SK-N-SH (cell line): ENCODE data around the gene CCDC71. TPM values are rescaled to one million over a fixed set of nuclear protein-coding genes. Genes with fewer than 3 reads are reported as not detected.

Source experiments
- CTCF ChIA-PET: fragments of 300-600, 350-600 bp; formaldehyde crosslinking; extraction: SDS; loops from one replicate; lab custom pipeline; 2021; lab: Yijun Ruan, JAX
- POLR2A ChIA-PET: fragments of 350-600 bp; sonication (Branson Sonifier 250); formaldehyde crosslinking; extraction: SDS; loops from one replicate; lab custom pipeline; 2020; ENCODE audit warnings: antibody characterized with exemption, inconsistent platforms; lab: Yijun Ruan, JAX
- DNase-seq: peaks from one replicate; pipeline ENCODE4 v3.0.0; 2012
- H2AFZ ChIP-seq: fragments of 200-600 bp; sonication (generic); 2 replicates; pipeline ENCODE4 v1.8.1; 2016; ENCODE audit warnings: antibody characterized with exemption, mild to moderate bottlenecking, low read depth
- H3F3A ChIP-seq: fragments of 200-600 bp; sonication (generic); replicated peaks from 2 replicates; pipeline ENCODE3; 2016; ENCODE audit warnings: antibody characterized with exemption, mild to moderate bottlenecking; ENCODE audit not compliant: insufficient read depth
- H3K27ac ChIP-seq, 2 experiments: fragments of 200-500 bp in 1 of 2; fragments of 200-600 bp in 1 of 2; sonication (Bioruptor generic) in 1 of 2; sonication (generic), shearing (Covaris generic) in 1 of 2; 2 replicates each; pipeline versions ENCODE4 v1.5.1 to v1.6.1; 2014 to 2016; ENCODE audit warnings: low read depth in 2 of 2, inconsistent platforms in 1 of 2, low read length in 1 of 2, mild to moderate bottlenecking in 1 of 2, mixed read lengths in 1 of 2
- H3K27me3 ChIP-seq: fragments of 200-600 bp; sonication (generic), shearing (Covaris generic); 2 replicates; pipeline ENCODE4 v1.6.1; 2016; ENCODE audit warnings: mixed run types; ENCODE audit not compliant: insufficient read depth
- H3K36me3 ChIP-seq, 2 experiments: fragments of 200-500 bp in 1 of 2; fragments of 200-600 bp in 1 of 2; sonication (Bioruptor generic) in 1 of 2; sonication (generic) in 1 of 2; replicated peaks in 1 of 2; 2 replicates each; pipeline versions ENCODE3 to v1.5.1; 2014 to 2016; ENCODE audit warnings: low read length in 1 of 2, mild to moderate bottlenecking in 1 of 2; ENCODE audit not compliant: insufficient read depth in 2 of 2, control insufficient read depth in 1 of 2
- H3K4me1 ChIP-seq, 2 experiments: fragments of 200-500 bp in 1 of 2; fragments of 200-600 bp in 1 of 2; sonication (Bioruptor generic) in 1 of 2; sonication (generic), shearing (Covaris generic) in 1 of 2; 2 replicates each; pipeline versions ENCODE4 v1.5.1 to v1.6.1; 2014 to 2016; ENCODE audit warnings: low read depth in 1 of 2, low read length in 1 of 2, mixed run types in 1 of 2; ENCODE audit not compliant: insufficient read depth in 2 of 2, control insufficient read depth in 1 of 2
- H3K4me2 ChIP-seq: fragments of 200-600 bp; sonication (generic), shearing (Covaris generic); 2 replicates; pipeline ENCODE4 v1.6.1; 2017; ENCODE audit warnings: mixed run types
- H3K4me3 ChIP-seq, 2 experiments: fragments of 200-500 bp in 1 of 2; fragments of 200-600 bp in 1 of 2; sonication (Bioruptor generic) in 1 of 2; sonication (generic), shearing (Covaris generic) in 1 of 2; 2 replicates each; pipeline versions ENCODE4 v1.5.1 to v1.8.1; 2014 to 2016; ENCODE audit warnings: low read depth in 2 of 2, inconsistent platforms in 1 of 2, low read length in 1 of 2, mild to moderate bottlenecking in 1 of 2, mixed read lengths in 1 of 2, moderate library complexity in 1 of 2
- H3K79me2 ChIP-seq: fragments of 200-600 bp; sonication (generic); 2 replicates; pipeline ENCODE4 v1.8.1; 2017; ENCODE audit warnings: mild to moderate bottlenecking; ENCODE audit not compliant: insufficient read depth
- H3K9ac ChIP-seq: fragments of 200-600 bp; sonication (generic); 2 replicates; pipeline ENCODE4 v1.6.1; 2017; ENCODE audit warnings: mixed run types
- H3K9me2 ChIP-seq: fragments of 200-600 bp; sonication (generic); 2 replicates; pipeline ENCODE4 v1.6.1; 2017; ENCODE audit warnings: mixed run types
- H3K9me3 ChIP-seq: fragments of 200-600 bp; sonication (generic); 2 replicates; pipeline ENCODE4 v1.6.1; 2017; ENCODE audit warnings: mixed run types, mild to moderate bottlenecking, moderate library complexity
- H4K20me1 ChIP-seq: fragments of 200-600 bp; sonication (generic); 2 replicates; pipeline ENCODE4 v1.6.1; 2017; ENCODE audit warnings: mild to moderate bottlenecking, mixed run types; ENCODE audit not compliant: insufficient read depth
- CTCF ChIP-seq: fragments of 200-600 bp; sonication (generic); IDR thresholded peaks from 2 replicates; pipeline ENCODE4 v1.6.1; 2017; ENCODE audit warnings: antibody characterized with exemption, mild to moderate bottlenecking, moderate library complexity
- ELF1 ChIP-seq: IDR thresholded peaks from 2 replicates; pipeline ENCODE4 v1.4.0; 2012
- FOXM1 ChIP-seq: IDR thresholded peaks from 2 replicates; pipeline ENCODE4 v1.4.0; 2012; ENCODE audit warnings: low read depth, mild to moderate bottlenecking
- GATA2 ChIP-seq: sonication (generic); formaldehyde crosslinking; IDR thresholded peaks from 2 replicates; pipeline ENCODE4 v1.5.0; 2020; ENCODE audit warnings: mild to moderate bottlenecking, missing genetic modification reagents
- JUND ChIP-seq: IDR thresholded peaks from 2 replicates; pipeline ENCODE4 v1.4.0; 2012
- MAX ChIP-seq: IDR thresholded peaks from 2 replicates; pipeline ENCODE4 v1.4.0; 2012; ENCODE audit warnings: low read depth
- NRF1 ChIP-seq: IDR thresholded peaks from 2 replicates; pipeline ENCODE4 v1.6.1; 2012; ENCODE audit warnings: low read depth, mild to moderate bottlenecking, low read length
- RAD21 ChIP-seq: IDR thresholded peaks from 2 replicates; pipeline ENCODE4 v1.6.1; 2012; ENCODE audit warnings: mild to moderate bottlenecking, low read length
- RFX5 ChIP-seq: IDR thresholded peaks from 2 replicates; pipeline ENCODE4 v1.6.1; 2012; ENCODE audit warnings: mild to moderate bottlenecking, improper control_type of control experiment, low read length
- TAF1 ChIP-seq: IDR thresholded peaks from 2 replicates; pipeline ENCODE4 v1.6.1; 2012; ENCODE audit warnings: low read depth, mild to moderate bottlenecking, low read length, moderate library complexity, borderline replicate concordance
- TCF12 ChIP-seq: IDR thresholded peaks from 2 replicates; pipeline ENCODE4 v1.4.0; 2012
- USF2 ChIP-seq: fragments of 150-350 bp; IDR thresholded peaks from 2 replicates; pipeline ENCODE4 v1.6.1; 2017; ENCODE audit warnings: antibody characterized with exemption, low read length, low read depth, borderline replicate concordance
- YY1 ChIP-seq: IDR thresholded peaks from 2 replicates; pipeline ENCODE4 v1.4.0; 2012; ENCODE audit warnings: low read depth, mild to moderate bottlenecking
- ZBTB33 ChIP-seq: IDR thresholded peaks from 2 replicates; pipeline ENCODE4 v1.4.0; 2012; ENCODE audit warnings: low read depth, borderline replicate concordance
- WGBS: methylation state at CpG from one replicate; pipeline ENCODE4 v1.1.6; 2017; ENCODE audit warnings: low lambda C conversion rate; 5-methylcytosine and 5-hydroxymethylcytosine counted together
- polyA plus RNA-seq, 3 experiments: library from polyadenylated mRNA; depleted of rRNA; stranded (reverse); fragments of >200 nt; gene quantifications; 2 replicates each; pipeline ENCODE4 v1.2.3, GENCODE V29; 2012

Gene CCDC71
- polyA plus RNA-seq, 1 of the 3 experiments (the other 2 are of a cell fraction), result 40.9 TPM

GRCh38 chr3:49135499-49135898 lies 30.6 kb downstream of the CCDC71 start:
- H3K9ac ChIP-seq, result no peak overlapping the region
- H2AFZ ChIP-seq, result no peak overlapping the region
- POLR2A ChIA-PET, result no interaction called here
- H3K4me1 ChIP-seq, result peaks cover 0 to 18% of the 10 kb centered on the region in 2 experiments; a peak in 1 of 4 replicates
- CTCF ChIA-PET, result interaction anchor here (1.9 kb wide), 1 partner anchor 35 kb away, joined by 6 read pairs; the partner anchor contains the start of gene KLHDC8B
- no peak for TF ChIP-seq RAD21
- no peak for TF ChIP-seq USF2
- TF ChIP-seq TAF1, result no peak
- no peak for TF ChIP-seq TCF12
- no peak for TF ChIP-seq YY1
- TF ChIP-seq NRF1, result no peak
- TF ChIP-seq FOXM1, result no peak
- no peaks in the 10 kb centered on the region for H4K20me1 ChIP-seq
- H3K27ac ChIP-seq, result no peak overlapping the region
- no peaks in the 10 kb centered on the region for H3F3A ChIP-seq
- peaks cover 24% of the 10 kb centered on the region for H3K79me2 ChIP-seq
- 78% methylated on average over 4 of the region's 4 CpGs for WGBS
- H3K9me3 ChIP-seq, result no peaks in the 10 kb centered on the region
- H3K36me3 ChIP-seq, result peaks cover 0 to 4% of the 10 kb centered on the region in 2 experiments
- no peak overlapping the region for H3K4me2 ChIP-seq
- no peak for DNase-seq
- no peak overlapping the region for H3K4me3 ChIP-seq
- H3K27me3 ChIP-seq, result no peaks in the 10 kb centered on the region
- no peaks in the 10 kb centered on the region for H3K9me2 ChIP-seq

- peak overlapping the region; percentile 75; the same call in 1 of the 2 replicates for H3K9ac ChIP-seq
- ChIA-PET CTCF (interaction anchor here (1.6 to 1.9 kb wide), 2 partner anchors 24 to 36 kb away, joined by 5 to 6 read pairs; partner anchors contain the start of gene KLHDC8B), POLR2A (interaction anchor here (0.9 to 1.6 kb wide), 2 partner anchors 105 to 205 kb away, joined by 4 to 5 read pairs; partner anchors contain the start of gene USP4)
- WGBS, result 56% methylated on average over 2 of the region's 3 CpGs
- H3K4me2 ChIP-seq, result peak overlapping the region; percentile 100
- peaks cover 0 to 18% of the 10 kb centered on the region in 2 experiments; a peak in 1 of 4 replicates for H3K4me1 ChIP-seq
- H3K79me2 ChIP-seq, result peaks cover 32% of the 10 kb centered on the region
- no peaks in the 10 kb centered on the region for H3K27me3 ChIP-seq
- H4K20me1 ChIP-seq, result no peaks in the 10 kb centered on the region
- DNase-seq, result no peak
- no peaks in the 10 kb centered on the region for H3F3A ChIP-seq
- TF ChIP-seq MAX (no peak), RFX5 (no peak), ZBTB33 (no peak), ELF1 (no peak), GATA2 (CRISPR knock-in tag) (peak; percentile 40; the same call in 1 of the 2 replicates), CTCF (peak; percentile 15; the same call in 1 of the 2 replicates), JUND (no peak)
- no peaks in the 10 kb centered on the region for H3K9me2 ChIP-seq
- H3K9me3 ChIP-seq, result no peaks in the 10 kb centered on the region
- peaks cover 0 to 11% of the 10 kb centered on the region in 2 experiments for H3K36me3 ChIP-seq
- peak overlapping the region in 1 of 2 experiments; percentile 83; a peak in 1 of 4 replicates for H3K27ac ChIP-seq
- no peak overlapping the region for H2AFZ ChIP-seq
- no peak overlapping the region for H3K4me3 ChIP-seq
Measured at GRCh38 chr3:49134471-49135265, 31.5 kb downstream of the CCDC71 start.
